ENCODE results near the gene TMC6.

GRCh38 chr17:78111727-78112517 lies 16.6 kb downstream of the TMC6 start:
- TF ChIP-seq CTCF (IDR thresholded peaks at IDR 0.05) (no peak), POLR2A (IDR thresholded peaks at IDR 0.05) (no peak)

All from lower leg skin (tissue), 3 donors.